Measurements from ENCODE around the gene CDK4.
"Not testable (repeated sequence)": the region's sequence is repeated elsewhere in the genome, so short reads cannot be mapped to it uniquely, and the experiment has no call there.

CDK4 gene

DNA sequence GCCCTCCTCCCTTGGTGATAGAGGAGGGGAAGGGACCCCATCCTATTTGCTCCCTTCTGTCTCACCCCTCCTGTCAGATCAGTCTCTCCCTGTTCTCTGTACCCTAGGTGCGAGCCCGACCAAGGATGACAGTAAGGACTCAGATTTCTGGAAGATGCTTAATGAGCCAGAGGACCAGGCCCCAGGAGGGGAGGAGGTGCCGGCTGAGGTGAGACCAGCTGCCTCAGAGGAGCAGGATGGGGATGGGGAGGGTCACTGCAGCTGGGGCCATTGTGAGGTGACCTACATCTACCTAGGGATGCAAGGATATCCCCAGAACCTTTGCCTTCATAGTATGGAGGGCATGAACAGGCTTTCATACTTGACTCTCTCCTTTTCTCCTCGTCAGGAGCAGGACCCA lies 35.8 kb downstream of the CDK4 start:
- no peak overlapping the region for H3K4me3 ChIP-seq (replicated peaks; ENCODE audit: insufficient read depth, low read length)
- H3K27me3 ChIP-seq (ENCODE audit: insufficient read depth, poor library complexity, severe bottlenecking), result no peaks in the 10 kb centered on the region
- no peak for DNase-seq (ENCODE audit: low read depth in 1 of 2, low spot score in 1 of 2)
- no peak for TF ChIP-seq REST (IDR thresholded peaks at IDR 0.05; ENCODE audit: insufficient replicate concordance, low read depth)
- H3K27ac ChIP-seq (replicated peaks), result no peak overlapping the region

DNA sequence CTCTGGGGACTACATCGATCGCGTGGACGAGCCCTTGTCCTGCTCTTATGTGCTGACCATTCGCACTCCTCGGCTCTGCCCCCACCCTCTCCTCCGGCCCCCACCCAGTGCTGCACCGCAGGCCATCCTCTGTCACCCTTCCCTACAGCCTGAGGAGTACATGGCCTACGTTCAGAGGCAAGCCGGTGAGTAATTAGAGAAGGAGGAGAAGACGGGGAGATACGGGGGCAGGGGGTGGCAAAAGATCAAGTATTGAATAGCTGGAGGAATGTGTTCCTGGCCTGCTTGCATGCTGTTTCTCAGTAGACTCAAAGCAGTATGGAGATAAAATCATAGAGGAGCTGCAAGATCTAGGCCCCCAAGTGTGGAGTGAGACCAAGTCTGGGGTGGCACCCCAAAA lies 36.3 kb downstream of the CDK4 start:
- no peak for DNase-seq (ENCODE audit: low read depth in 1 of 2, low spot score in 1 of 2)
- no peak overlapping the region for H3K4me3 ChIP-seq (replicated peaks; ENCODE audit: insufficient read depth, low read length)
- TF ChIP-seq REST (IDR thresholded peaks at IDR 0.05; ENCODE audit: insufficient replicate concordance, low read depth), result no peak
- TF ChIP-seq SPI1 (IDR thresholded peaks at IDR 0.05; ENCODE audit: borderline replicate concordance, low read depth), result no peak
- no peak for TF ChIP-seq CTCF (IDR thresholded peaks at IDR 0.05; ENCODE audit: insufficient read depth, low read length)
- TF ChIP-seq POLR2AphosphoS5 (IDR thresholded peaks at IDR 0.05; ENCODE audit: low read depth), result no peak
- no peak for TF ChIP-seq GABPA (IDR thresholded peaks at IDR 0.05; ENCODE audit: low read depth)
- H3K27ac ChIP-seq (replicated peaks), result no peak overlapping the region
- H3K27me3 ChIP-seq (ENCODE audit: insufficient read depth, poor library complexity, severe bottlenecking), result no peaks in the 10 kb centered on the region

GRCh38 chr12:57715036-57715748 lies 36.9 kb downstream of the CDK4 start:
- H3K27ac ChIP-seq (replicated peaks); DNase-seq (ENCODE audit: low read depth in 1 of 2, low spot score in 1 of 2); H3K27me3 ChIP-seq (ENCODE audit: insufficient read depth, poor library complexity, severe bottlenecking); H3K4me3 ChIP-seq (replicated peaks; ENCODE audit: insufficient read depth, low read length): not testable (repeated sequence)

GRCh38 chr12:57713209-57713608 lies 38.9 kb downstream of the CDK4 start:
- H3K27ac ChIP-seq (replicated peaks), result no peak overlapping the region
- H3K4me3 ChIP-seq (replicated peaks; ENCODE audit: insufficient read depth, low read length), result no peak overlapping the region
- DNase-seq (ENCODE audit: low read depth in 1 of 2, low spot score in 1 of 2), result no peak
- TF ChIP-seq GABPA (IDR thresholded peaks at IDR 0.05; ENCODE audit: low read depth) (no peak), SPI1 (IDR thresholded peaks at IDR 0.05; ENCODE audit: borderline replicate concordance, low read depth) (no peak), POLR2AphosphoS5 (IDR thresholded peaks at IDR 0.05; ENCODE audit: low read depth) (no peak), CTCF (IDR thresholded peaks at IDR 0.05; ENCODE audit: insufficient read depth, low read length) (no peak), REST (IDR thresholded peaks at IDR 0.05; ENCODE audit: insufficient replicate concordance, low read depth) (no peak)
- no peaks in the 10 kb centered on the region for H3K27me3 ChIP-seq (ENCODE audit: insufficient read depth, poor library complexity, severe bottlenecking)

All from HL-60 (cell line).